HUES48 (cell line): ENCODE measurements around the gene ATRNL1.

Experiments used
- H3K27ac ChIP-seq: one replicate; pipeline ENCODE4 v1.7.0; 2013; ENCODE audit warnings: low read depth, low read length, inconsistent platforms
- H3K27me3 ChIP-seq: 2 replicates; pipeline ENCODE4 v1.6.1; 2013; ENCODE audit warnings: mild to moderate bottlenecking, low read length; ENCODE audit not compliant: control insufficient read depth, insufficient read depth
- H3K36me3 ChIP-seq: 2 replicates; pipeline ENCODE4 v1.6.1; 2013; ENCODE audit warnings: low read length; ENCODE audit not compliant: control insufficient read depth, insufficient read depth
- H3K4me1 ChIP-seq: 2 replicates; pipeline ENCODE4 v1.6.1; 2013; ENCODE audit warnings: mild to moderate bottlenecking, low read length; ENCODE audit not compliant: control insufficient read depth, insufficient read depth
- H3K4me3 ChIP-seq: 2 replicates; pipeline ENCODE4 v1.5.1; 2013; ENCODE audit warnings: mild to moderate bottlenecking, low read depth, low read length
- H3K9ac ChIP-seq: 2 replicates; pipeline ENCODE4 v1.6.1; 2013; ENCODE audit warnings: mild to moderate bottlenecking, low read depth, low read length, moderate library complexity
- H3K9me3 ChIP-seq: 2 replicates; pipeline ENCODE4 v1.6.1; 2013; ENCODE audit warnings: low read length; ENCODE audit not compliant: control insufficient read depth, insufficient read depth

ATRNL1 gene

GRCh38 chr10:115844591-115844990, 751.4 kb downstream of the ATRNL1 start:
- Histone ChIP-seq H3K36me3 (no peaks in the 10 kb centered on the region), H3K4me3 (no peak overlapping the region), H3K27ac (no peak overlapping the region), H3K9me3 (no peaks in the 10 kb centered on the region), H3K27me3 (no peaks in the 10 kb centered on the region), H3K9ac (no peak overlapping the region), H3K4me1 (no peaks in the 10 kb centered on the region)

- Histone ChIP-seq H3K27ac (no peak overlapping the region), H3K4me1 (no peaks in the 10 kb centered on the region), H3K27me3 (no peaks in the 10 kb centered on the region), H3K9ac (no peak overlapping the region), H3K4me3 (no peak overlapping the region), H3K9me3 (no peaks in the 10 kb centered on the region), H3K36me3 (no peaks in the 10 kb centered on the region)
Measured at GRCh38 chr10:115845921-115846320, 752.8 kb downstream of the ATRNL1 start.

- Histone ChIP-seq H3K4me1 (no peaks in the 10 kb centered on the region), H3K27ac (no peak overlapping the region), H3K9ac (no peak overlapping the region), H3K4me3 (no peak overlapping the region), H3K36me3 (no peaks in the 10 kb centered on the region), H3K9me3 (no peaks in the 10 kb centered on the region), H3K27me3 (no peaks in the 10 kb centered on the region)
Measured at GRCh38 chr10:115846528-115846927, 753.4 kb downstream of the ATRNL1 start.

- H3K27ac ChIP-seq = no peak overlapping the region
- no peaks in the 10 kb centered on the region for H3K9me3 ChIP-seq
- H3K9ac ChIP-seq = no peak overlapping the region
- H3K4me1 ChIP-seq = no peaks in the 10 kb centered on the region
- no peaks in the 10 kb centered on the region for H3K27me3 ChIP-seq
- no peak overlapping the region for H3K4me3 ChIP-seq
- no peaks in the 10 kb centered on the region for H3K36me3 ChIP-seq
Measured at GRCh38 chr10:115849197-115849596, 756.0 kb downstream of the ATRNL1 start.

GRCh38 chr10:115850666-115851065, 757.5 kb downstream of the ATRNL1 start:
- Histone ChIP-seq H3K27ac (no peak overlapping the region), H3K9me3 (no peaks in the 10 kb centered on the region), H3K36me3 (no peaks in the 10 kb centered on the region), H3K4me1 (no peaks in the 10 kb centered on the region), H3K9ac (no peak overlapping the region), H3K27me3 (no peaks in the 10 kb centered on the region), H3K4me3 (no peak overlapping the region)

GRCh38 chr10:115851695-115852094, 758.5 kb downstream of the ATRNL1 start:
- H3K27me3 ChIP-seq = no peaks in the 10 kb centered on the region
- no peaks in the 10 kb centered on the region for H3K4me1 ChIP-seq
- no peaks in the 10 kb centered on the region for H3K36me3 ChIP-seq
- H3K27ac ChIP-seq = no peak overlapping the region
- H3K9me3 ChIP-seq = no peaks in the 10 kb centered on the region
- no peak overlapping the region for H3K4me3 ChIP-seq
- H3K9ac ChIP-seq = no peak overlapping the region

GRCh38 chr10:115854740-115855435, 761.7 kb downstream of the ATRNL1 start:
- no peaks in the 10 kb centered on the region for H3K36me3 ChIP-seq

GRCh38 chr10:115856580-115856979, 763.4 kb downstream of the ATRNL1 start:
- no peaks in the 10 kb centered on the region for H3K36me3 ChIP-seq

More at GRCh38 chr10:115854740-115855435, 761.7 kb downstream of the ATRNL1 start:
- no peaks in the 10 kb centered on the region for H3K9me3 ChIP-seq
- H3K9ac ChIP-seq = no peak overlapping the region
- no peaks in the 10 kb centered on the region for H3K4me1 ChIP-seq
- H3K27ac ChIP-seq = no peak overlapping the region
- no peaks in the 10 kb centered on the region for H3K27me3 ChIP-seq
- H3K4me3 ChIP-seq = no peak overlapping the region

GRCh38 chr10:115857856-115858255, 764.7 kb downstream of the ATRNL1 start:
- Histone ChIP-seq H3K4me3 (no peak overlapping the region), H3K4me1 (no peaks in the 10 kb centered on the region), H3K9ac (no peak overlapping the region), H3K27ac (no peak overlapping the region), H3K9me3 (no peaks in the 10 kb centered on the region), H3K36me3 (no peaks in the 10 kb centered on the region), H3K27me3 (no peaks in the 10 kb centered on the region)

More at GRCh38 chr10:115856580-115856979, 763.4 kb downstream of the ATRNL1 start:
- Histone ChIP-seq H3K9me3 (no peaks in the 10 kb centered on the region), H3K27me3 (no peaks in the 10 kb centered on the region), H3K4me1 (no peaks in the 10 kb centered on the region), H3K27ac (no peak overlapping the region), H3K9ac (no peak overlapping the region), H3K4me3 (no peak overlapping the region)

GRCh38 chr10:115860182-115861107, 767.3 kb downstream of the ATRNL1 start:
- Histone ChIP-seq H3K4me1 (no peaks in the 10 kb centered on the region), H3K36me3 (no peaks in the 10 kb centered on the region), H3K27ac (no peak overlapping the region), H3K9me3 (no peaks in the 10 kb centered on the region), H3K27me3 (no peaks in the 10 kb centered on the region), H3K9ac (no peak overlapping the region), H3K4me3 (no peak overlapping the region)

- H3K4me1 ChIP-seq = no peaks in the 10 kb centered on the region
- H3K9ac ChIP-seq = no peak overlapping the region
- no peaks in the 10 kb centered on the region for H3K36me3 ChIP-seq
- no peaks in the 10 kb centered on the region for H3K27me3 ChIP-seq
- H3K9me3 ChIP-seq = no peaks in the 10 kb centered on the region
- no peak overlapping the region for H3K4me3 ChIP-seq
- H3K27ac ChIP-seq = no peak overlapping the region
Measured at GRCh38 chr10:115861455-115861854, 768.3 kb downstream of the ATRNL1 start.
